IMR-90 (cell line): ENCODE measurements around the gene GNB5. TPM values are rescaled to one million over a fixed set of nuclear protein-coding genes. Genes with fewer than 3 reads are reported as not detected.
A peak's percentile ranks its signal among the peaks of the same experiment; 100 is the strongest.

ENCODE experiments used
- ATAC-seq: fragments of 200-7000 bp; cut with Tn5 transposase; 2 replicates; pipeline ENCODE4 v1.9.1; 2020; ENCODE audit warnings: low read depth, mild to moderate bottlenecking, moderate library complexity
- BruUV-seq: library from RNA; stranded (reverse); fragments of 400-500 nt; replicated peaks from 2 replicates; lab custom pipeline; 2021; lab: Mats Ljungman, UMichigan
- CTCF ChIA-PET: fragments of 300-600 bp; formaldehyde crosslinking; extraction: SDS; loops from one replicate; lab custom pipeline; 2021; ENCODE audit warnings: antibody characterized with exemption; lab: Yijun Ruan, JAX
- POLR2A ChIA-PET: fragments of 300-600 bp; sonication (Branson Sonifier 250); formaldehyde crosslinking; loops from one replicate; lab custom pipeline; 2022; ENCODE audit warnings: antibody characterized with exemption; ENCODE audit not compliant: unreplicated experiment; lab: Charles Lee
- DNase-seq: peaks from one replicate; pipeline ENCODE4 v3.0.0; 2013
- H2AFZ ChIP-seq: replicated peaks from 2 replicates; pipeline ENCODE3; 2013; ENCODE audit warnings: low read length, mild to moderate bottlenecking; ENCODE audit not compliant: poor library complexity
- H2AK5ac ChIP-seq: 2 replicates; pipeline ENCODE4 v1.6.1; 2013; ENCODE audit warnings: low read depth, low read length, inconsistent platforms
- H2AK9ac ChIP-seq: replicated peaks from 2 replicates; pipeline ENCODE3; 2013; ENCODE audit warnings: mild to moderate bottlenecking, low read depth, low read length, moderate library complexity; ENCODE audit not compliant: poor library complexity
- H2BK120ac ChIP-seq: 2 replicates; pipeline ENCODE4 v1.6.1; 2013; ENCODE audit warnings: low read depth, low read length, inconsistent platforms
- H2BK15ac ChIP-seq: 3 replicates; pipeline ENCODE4 v1.6.1; 2013; ENCODE audit warnings: low read depth, low read length, inconsistent platforms
- H2BK20ac ChIP-seq: 2 replicates; pipeline ENCODE4 v1.6.1; 2013; ENCODE audit warnings: low read depth, mild to moderate bottlenecking, inconsistent platforms, low read length, moderate library complexity
- H2BK5ac ChIP-seq: 2 replicates; pipeline ENCODE4 v1.6.1; 2013; ENCODE audit warnings: mild to moderate bottlenecking, low read depth, low read length, inconsistent platforms; ENCODE audit not compliant: poor library complexity, severe bottlenecking
- H3K14ac ChIP-seq: replicated peaks from 2 replicates; pipeline ENCODE4 v1.6.1; 2013; ENCODE audit warnings: low read depth, low read length, inconsistent platforms
- H3K18ac ChIP-seq: 2 replicates; pipeline ENCODE4 v1.6.1; 2013; ENCODE audit warnings: low read depth, low read length, control low read depth
- H3K23ac ChIP-seq: 2 replicates; pipeline ENCODE4 v1.6.1; 2013; ENCODE audit warnings: low read depth, low read length, inconsistent platforms
- H3K27ac ChIP-seq: 2 replicates; pipeline ENCODE4 v1.5.1; 2013; ENCODE audit warnings: mild to moderate bottlenecking, control low read depth, low read length; ENCODE audit not compliant: insufficient read depth
- H3K27me3 ChIP-seq: 2 replicates; pipeline ENCODE4 v1.6.1; 2013; ENCODE audit warnings: low read length; ENCODE audit not compliant: control insufficient read depth, insufficient read depth
- H3K36me3 ChIP-seq: 2 replicates; pipeline ENCODE4 v1.6.1; 2013; ENCODE audit warnings: low read length, mixed read lengths; ENCODE audit not compliant: control insufficient read depth, insufficient read depth
- H3K4ac ChIP-seq: 2 replicates; pipeline ENCODE4 v1.6.1; 2013; ENCODE audit warnings: low read depth, low read length, inconsistent platforms
- H3K4me1 ChIP-seq: 2 replicates; pipeline ENCODE4 v1.6.1; 2013; ENCODE audit warnings: low read length, mixed read lengths; ENCODE audit not compliant: control insufficient read depth, insufficient read depth
- H3K4me2 ChIP-seq: 2 replicates; pipeline ENCODE4 v1.6.1; 2013; ENCODE audit warnings: low read depth, mild to moderate bottlenecking, control low read depth, low read length, moderate library complexity
- H3K4me3 ChIP-seq: 2 replicates; pipeline ENCODE4 v1.5.1; 2013; ENCODE audit warnings: low read depth, mild to moderate bottlenecking, control low read depth, low read length, moderate library complexity; ENCODE audit not compliant: insufficient read depth
- H3K56ac ChIP-seq: 2 replicates; pipeline ENCODE4 v1.6.1; 2013; ENCODE audit warnings: low read length, inconsistent platforms; ENCODE audit not compliant: insufficient read depth; ENCODE audit errors: extremely low read depth
- H3K79me1 ChIP-seq, 2 experiments: 2 replicates each; pipeline ENCODE4 v1.6.1; 2013; ENCODE audit warnings: low read length in 2 of 2, inconsistent platforms in 1 of 2, low read depth in 1 of 2
- H3K9ac ChIP-seq: 2 replicates; pipeline ENCODE4 v1.6.1; 2013; ENCODE audit warnings: low read depth, low read length, control low read depth
- H3K9me1 ChIP-seq: 2 replicates; pipeline ENCODE4 v1.6.1; 2013; ENCODE audit warnings: low read length, inconsistent platforms; ENCODE audit not compliant: insufficient read depth
- H3K9me3 ChIP-seq: 2 replicates; pipeline ENCODE4 v1.6.1; 2013; ENCODE audit warnings: low read length; ENCODE audit not compliant: control insufficient read depth, insufficient read depth
- H4K20me1 ChIP-seq: 2 replicates; pipeline ENCODE4 v1.6.1; 2013; ENCODE audit warnings: low read length, inconsistent platforms; ENCODE audit not compliant: insufficient read depth
- H4K5ac ChIP-seq: 2 replicates; pipeline ENCODE4 v1.6.1; 2013; ENCODE audit warnings: mild to moderate bottlenecking, low read depth, low read length, control low read depth
- H4K8ac ChIP-seq, 2 experiments: 2 replicates each; pipeline ENCODE4 v1.6.1; 2013; ENCODE audit warnings: low read depth in 2 of 2, low read length in 2 of 2, control low read depth in 1 of 2, inconsistent platforms in 1 of 2
- H4K91ac ChIP-seq: 2 replicates; pipeline ENCODE4 v1.6.1; 2013; ENCODE audit warnings: low read depth, low read length, inconsistent platforms; ENCODE audit not compliant: insufficient read depth
- BHLHE40 ChIP-seq: fragments of 150-350 bp; IDR thresholded peaks from 2 replicates; pipeline ENCODE4 v1.6.1; 2016; ENCODE audit warnings: mild to moderate bottlenecking, low read depth, low read length
- WGBS, 2 experiments: methylation state at CpG; one replicate each; pipeline versions ENCODE4 v1.1.5 to v1.1.7; 2013; ENCODE audit warnings: missing lambda C conversion rate in 2 of 2; ENCODE audit not compliant: insufficient read length in 1 of 2; ENCODE audit errors: extremely low coverage in 2 of 2; 5-methylcytosine and 5-hydroxymethylcytosine counted together
- dilution Hi-C: fragments of 300-500 bp; cut with HindIII; formaldehyde crosslinking; loops from one replicate; pipeline ENCODE4 v1.14.3; 2018; ENCODE audit warnings: low sequenced_read_pairs; ENCODE audit not compliant: unreplicated experiment
- in situ Hi-C: fragments of 300-500 bp; cut with MboI; formaldehyde crosslinking; loops from 3 replicates; pipeline ENCODE4 v1.14.3; 2019; ENCODE audit warnings: low sequenced_read_pairs, inconsistent platforms, mixed read lengths
- intact Hi-C: fragments of 100-400 bp; cut with micrococcal nuclease; formaldehyde crosslinking; loops from 2 replicates; pipeline ENCODE4 v1.10.0; 2022
- polyA plus RNA-seq, 3 experiments: library from polyadenylated mRNA; depleted of rRNA; stranded (reverse); fragments of >200 nt; gene quantifications; 2 replicates each; pipeline ENCODE4 v1.2.3, GENCODE V29; 2012; ENCODE audit warnings: low replicate concordance in 1 of 3
- total RNA-seq: library from RNA; depleted of rRNA; stranded (reverse); fragments of >200 nt; gene quantifications from 2 replicates; pipeline ENCODE4 v1.2.3, GENCODE V29; 2012

GNB5 gene
- total and polyA plus RNA-seq, 2 of the 4 experiments (the other 2 are of a cell fraction): 27.7 to 33.2 TPM

- Histone ChIP-seq H3K23ac (no peak overlapping the region), H4K91ac (no peak overlapping the region), H3K56ac (no peak overlapping the region), H4K5ac (no peak overlapping the region), H3K4me2 (no peak overlapping the region), H3K4me1 (peaks cover 10% of the 10 kb centered on the region), H3K27ac (no peak overlapping the region), H3K9me1 (peaks cover 12% of the 10 kb centered on the region; the same call in 1 of the 2 replicates), H3K36me3 (peaks cover 10% of the 10 kb centered on the region), H3K18ac (no peak overlapping the region), H3K9ac (no peak overlapping the region), H2BK120ac (no peak overlapping the region), H2BK5ac (no peak overlapping the region), H3K4me3 (no peak overlapping the region), H2BK20ac (no peak overlapping the region), H4K8ac (no peak overlapping the region), H3K4ac (no peak overlapping the region), H2AFZ (peak overlapping the region; percentile 27), H3K14ac (no peak overlapping the region), H3K27me3 (no peaks in the 10 kb centered on the region), H2AK5ac (no peak overlapping the region), H2BK15ac (no peak overlapping the region), H4K20me1 (no peaks in the 10 kb centered on the region), H2AK9ac (no peak overlapping the region), H3K9me3 (no peaks in the 10 kb centered on the region), H3K79me1 (0 out of 4 replicates have a peak, but pooled peaks cover 0 to 2% of the 10 kb centered on the region in 2 experiments)
- no peak for TF ChIP-seq BHLHE40
- 83% methylated on average over 1 of the region's 10 CpGs; no CpG with 5 or more reads in 1 of the 2 experiments for WGBS, 2 experiments
- dilution Hi-C loops: no loop called here
- no peak for DNase-seq
- in situ Hi-C loops: no loop called here
- POLR2A ChIA-PET: no interaction called here
- no TSS peak for BruUV-seq
- no peak for ATAC-seq
- intact Hi-C loops: no loop called here
- CTCF ChIA-PET: no interaction called here
Measured at GRCh38 chr15:52133510-52134220, 57.5 kb downstream of the GNB5 start.
